Measurements from ENCODE around the gene FCER2.
A peak's percentile ranks its signal among the peaks of the same experiment; 100 is the strongest.

FCER2 gene

DNA sequence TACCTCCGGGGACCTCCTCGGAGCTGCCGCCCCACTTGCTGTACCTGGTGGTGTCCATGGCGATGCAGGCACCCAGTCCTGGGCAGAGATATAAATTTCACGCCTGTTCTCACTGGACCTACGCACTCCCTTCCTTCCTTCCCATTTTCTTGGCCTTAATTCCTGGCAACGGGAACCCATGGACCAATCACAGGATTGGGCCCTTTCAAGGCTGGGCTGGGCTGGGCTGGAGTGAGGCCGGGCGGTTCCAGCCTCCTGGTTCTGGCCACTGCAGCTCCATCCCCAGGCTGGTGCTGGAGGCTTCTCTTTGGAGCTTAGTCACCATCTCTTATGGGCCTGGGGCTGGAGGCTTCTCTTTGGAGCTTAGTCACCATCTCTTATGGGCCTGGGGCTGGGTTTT lies 30.1 kb upstream of the FCER2 start, which contains the start of gene CLEC4G:
Gene CLEC4G, minus strand, starts transcription at position 66 of the 400 bp plus-strand sequence. Its CDS starts 8 bp downstream, at position 58.
- no peak for DNase-seq

DNA sequence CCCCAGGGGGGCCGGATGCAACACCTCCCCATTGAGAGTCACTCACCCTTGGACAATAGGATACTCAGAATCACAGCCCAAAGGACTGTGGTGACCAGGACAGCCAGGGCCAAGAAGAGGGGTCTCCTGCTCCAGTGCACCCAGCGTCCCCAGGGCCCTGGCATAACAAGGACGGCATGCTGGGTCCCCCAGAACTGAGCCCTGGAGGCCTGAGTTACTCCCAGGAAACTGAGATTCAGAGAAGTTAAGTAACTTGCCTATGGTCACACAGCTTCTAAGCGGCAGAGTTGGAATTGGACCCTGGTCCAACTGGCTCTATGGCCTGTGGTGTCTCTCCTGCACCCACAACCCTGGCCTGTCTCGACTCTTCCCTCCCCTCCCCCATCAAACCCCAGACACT lies 29.7 kb upstream of the FCER2 start:
- DNase-seq: no peak

DNA sequence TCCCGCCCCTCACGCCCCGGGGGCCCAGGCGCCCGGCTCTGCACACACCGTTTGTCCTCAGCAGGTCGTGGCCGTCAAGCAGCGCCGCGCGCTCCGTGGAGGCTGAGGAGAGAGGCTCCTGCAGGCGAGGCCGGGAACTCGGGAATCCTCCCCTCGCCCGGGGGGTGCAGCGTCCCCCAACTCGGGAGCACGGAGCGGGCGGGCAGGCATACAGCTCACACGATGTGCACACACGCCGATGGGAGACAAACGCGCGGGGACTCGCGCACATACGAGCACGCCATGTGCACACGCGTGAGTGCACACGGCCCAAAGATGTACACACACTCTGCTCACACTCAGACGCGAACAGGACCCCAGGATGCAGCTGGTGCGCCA lies 29.3 kb upstream of the FCER2 start:
- DNase-seq: no peak

DNA sequence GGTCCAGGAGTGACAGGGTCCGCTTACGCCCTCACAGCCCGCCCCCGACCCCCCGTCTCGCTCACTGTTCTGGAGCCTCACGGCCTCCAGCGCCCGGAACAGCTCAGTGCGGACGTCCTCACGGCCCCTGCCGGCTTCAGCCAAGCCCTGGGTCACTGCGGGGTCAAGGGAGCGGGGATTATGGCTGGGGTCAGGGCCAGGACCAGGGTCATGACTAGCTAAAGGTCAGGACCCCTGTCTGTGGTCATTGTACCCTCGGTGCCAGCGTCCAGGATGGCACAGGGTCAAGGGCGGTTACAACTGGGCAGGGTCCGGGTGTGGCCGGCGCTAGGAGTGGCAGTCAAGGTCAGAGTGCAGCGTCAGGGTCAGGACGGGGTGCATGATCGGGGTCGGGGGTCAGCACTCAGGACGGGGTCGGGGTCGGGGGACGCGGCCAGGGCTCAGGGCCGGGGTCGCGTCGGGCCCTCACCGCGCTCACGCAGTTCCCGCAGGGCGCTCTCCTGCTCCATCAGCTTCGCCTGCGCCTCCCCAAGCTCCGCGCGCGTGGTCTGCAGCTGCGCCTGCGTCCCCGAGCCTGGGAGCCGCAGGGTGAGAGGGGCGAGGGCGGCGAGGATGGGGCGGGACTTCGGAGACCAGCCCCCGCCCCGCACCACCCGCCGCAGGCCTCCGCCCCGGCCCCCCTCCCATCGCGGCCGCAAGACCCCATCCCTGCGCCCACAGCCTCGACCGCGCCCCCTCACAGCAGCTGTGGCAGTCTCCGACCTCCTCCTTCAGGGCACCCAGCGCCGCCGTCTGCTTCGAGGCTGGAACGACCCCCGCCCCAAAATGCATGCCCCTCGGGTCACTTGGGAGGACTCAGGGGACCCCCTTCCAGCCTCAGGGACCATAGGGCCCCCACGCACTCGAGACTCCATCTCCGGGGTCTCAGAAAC lies 28.6 kb upstream of the FCER2 start:
- no peak for DNase-seq

DNA sequence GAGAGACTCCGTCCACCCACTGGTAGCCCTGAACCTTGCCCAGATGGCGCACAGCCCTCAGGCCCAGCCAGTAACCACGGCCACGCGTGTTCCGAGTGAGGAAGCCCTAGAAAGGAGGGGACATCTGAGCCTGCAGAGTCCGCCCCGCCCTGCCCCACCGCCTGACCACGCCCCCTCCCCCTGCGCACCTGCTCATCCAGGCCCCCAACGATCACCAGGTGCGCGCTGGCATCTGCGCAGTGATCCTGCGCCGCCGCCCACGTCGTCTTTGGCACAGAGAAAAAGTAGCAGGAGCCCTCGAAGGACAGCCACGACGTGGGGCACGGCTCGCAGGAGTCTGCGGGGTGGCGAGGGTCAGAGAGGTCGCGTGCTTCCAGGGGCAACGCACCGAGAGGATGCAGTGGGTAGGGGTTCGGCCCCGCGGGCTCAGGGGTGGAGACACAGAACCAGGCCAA lies 27.9 kb upstream of the FCER2 start:
- DNase-seq: no peak

DNA sequence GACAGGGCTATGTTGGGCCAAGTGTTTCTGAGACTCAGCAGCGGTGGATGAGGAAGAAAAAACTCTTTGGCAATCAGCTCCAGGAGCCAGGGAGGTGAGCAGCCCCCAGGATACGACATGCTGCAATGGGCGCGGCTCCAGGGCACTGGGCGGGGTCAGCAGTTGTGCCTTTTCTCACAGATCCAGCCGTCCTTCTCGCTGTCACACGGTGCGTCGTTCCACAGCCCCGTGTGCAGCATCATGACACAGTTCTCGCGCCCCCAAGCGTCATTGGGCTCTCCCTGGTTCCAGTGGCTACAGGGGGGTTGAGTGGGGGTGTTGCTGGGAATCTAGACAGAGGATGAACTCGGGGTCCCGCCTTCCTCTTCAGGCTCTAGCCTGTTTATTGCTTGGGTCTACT lies 27.3 kb upstream of the FCER2 start:
- DNase-seq: no peak

DNA sequence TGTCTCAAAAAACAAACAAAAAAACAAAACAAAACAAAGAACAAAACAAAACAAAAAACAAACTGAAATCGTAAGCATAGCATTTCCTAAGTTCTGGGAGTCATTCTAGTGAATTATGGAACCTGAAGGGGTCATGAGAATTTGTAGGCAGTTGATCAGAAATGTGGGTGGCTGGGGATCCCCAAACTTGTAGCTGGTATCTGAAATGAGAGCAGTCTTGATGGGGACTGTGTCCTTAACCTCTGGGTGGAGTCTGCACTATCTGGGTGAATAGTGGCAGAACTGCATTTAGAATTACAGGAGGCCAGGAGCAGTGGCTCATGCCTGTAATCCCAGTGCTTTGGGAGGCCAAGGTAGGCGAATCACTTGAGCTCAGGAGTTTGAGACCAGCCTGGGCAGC lies 23.9 kb upstream of the FCER2 start:
- peak in 1 of 2 donors; percentile 40 for DNase-seq

DNA sequence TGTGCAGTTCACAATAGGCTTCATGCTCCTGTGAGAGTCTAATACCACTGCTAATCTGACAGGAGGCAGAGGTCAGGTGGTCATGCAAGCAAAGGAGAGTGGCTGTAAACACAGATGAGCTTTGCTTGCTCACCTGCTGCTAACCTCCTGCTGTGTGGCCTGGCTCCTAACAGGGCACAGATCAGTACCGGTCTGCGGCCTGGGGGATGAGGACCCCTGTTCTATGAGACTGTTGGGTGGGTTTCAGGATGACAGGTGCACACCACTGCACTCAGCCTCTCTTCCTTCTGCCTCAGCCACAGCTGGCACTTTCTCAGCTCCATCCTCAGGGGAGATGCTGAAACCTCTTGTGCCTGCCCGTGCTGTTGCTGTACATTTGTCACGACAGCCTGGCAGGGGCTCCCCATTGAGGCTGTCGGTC lies 20.3 kb upstream of the FCER2 start:
- no peak for DNase-seq

DNA sequence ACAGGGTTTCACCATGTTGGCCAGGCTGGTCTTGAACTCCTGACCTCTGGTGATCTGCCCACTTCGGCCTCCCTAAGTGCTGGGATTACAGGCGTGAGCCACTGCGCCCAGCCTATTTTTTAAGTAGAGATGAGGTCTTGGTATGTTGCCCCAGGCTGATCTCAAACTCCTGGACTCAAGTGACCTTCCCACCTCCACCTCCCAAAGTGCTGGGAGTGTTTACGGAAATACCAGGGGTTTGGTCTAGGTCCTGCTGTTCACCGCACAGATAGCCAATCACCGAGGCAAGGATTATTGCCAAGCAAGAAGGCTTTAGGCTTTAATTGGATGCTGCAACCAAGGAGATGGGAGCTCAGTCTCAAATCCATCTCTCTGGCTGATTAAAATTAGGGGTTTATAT lies 18.4 kb upstream of the FCER2 start:
- no peak for DNase-seq

DNA sequence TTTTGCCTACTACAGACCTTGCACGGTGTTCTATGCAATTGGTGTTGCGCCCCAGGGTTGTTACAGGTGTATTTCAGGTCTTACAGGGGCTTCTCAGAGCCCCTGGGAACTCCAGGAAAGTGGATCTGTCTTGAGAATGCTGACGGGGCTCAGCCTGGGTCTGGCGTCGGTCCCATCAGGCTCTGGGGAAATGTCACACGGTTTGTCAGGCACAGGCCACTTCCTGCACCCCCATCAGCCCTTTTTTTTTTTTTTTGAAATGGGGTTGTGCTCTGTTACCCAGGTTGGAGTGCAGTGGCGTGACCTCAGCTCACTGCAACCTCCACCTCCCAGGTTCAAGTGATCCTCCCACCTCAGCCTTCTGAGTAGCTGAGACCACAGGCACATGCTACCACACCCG lies 16.7 kb upstream of the FCER2 start:
- no peak for DNase-seq

DNA sequence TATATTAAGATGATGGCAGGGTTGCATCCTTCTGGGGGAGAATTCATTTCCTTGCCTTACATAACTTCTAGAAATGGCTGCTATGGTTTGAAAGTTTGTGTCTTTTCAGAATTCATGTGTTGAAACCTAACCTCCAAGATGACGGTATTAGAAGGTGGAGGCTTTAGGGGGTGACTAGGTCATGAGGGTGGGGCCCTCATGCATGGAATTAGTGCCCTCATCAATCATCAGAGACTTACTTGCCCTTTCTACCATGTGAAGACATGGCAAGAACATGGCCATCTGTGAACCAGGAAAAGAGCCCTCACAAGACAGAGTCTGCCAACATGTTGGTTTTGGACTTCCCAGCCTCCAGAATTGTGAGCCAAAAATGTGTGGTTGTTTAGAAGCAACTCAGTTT lies 14.8 kb upstream of the FCER2 start:
- DNase-seq: no peak

DNA sequence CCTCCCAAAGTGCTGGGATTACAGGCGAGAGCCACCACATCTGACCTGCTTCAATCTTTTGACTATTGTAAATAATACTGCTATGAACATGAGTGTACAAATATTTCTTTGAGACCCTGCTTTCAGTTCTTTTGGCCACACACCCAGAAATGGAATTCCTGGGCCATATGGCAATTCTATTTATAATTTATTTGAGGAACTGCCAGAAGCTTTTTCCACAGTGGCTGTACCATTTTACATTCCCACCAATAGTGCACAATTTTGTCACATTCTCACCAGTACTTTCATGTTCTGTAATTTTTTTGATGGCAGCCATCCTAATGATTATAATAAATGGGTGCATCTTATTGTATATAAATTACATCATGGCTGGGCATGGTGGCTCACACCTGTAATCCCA lies 13.7 kb upstream of the FCER2 start:
- no peak for DNase-seq

DNA sequence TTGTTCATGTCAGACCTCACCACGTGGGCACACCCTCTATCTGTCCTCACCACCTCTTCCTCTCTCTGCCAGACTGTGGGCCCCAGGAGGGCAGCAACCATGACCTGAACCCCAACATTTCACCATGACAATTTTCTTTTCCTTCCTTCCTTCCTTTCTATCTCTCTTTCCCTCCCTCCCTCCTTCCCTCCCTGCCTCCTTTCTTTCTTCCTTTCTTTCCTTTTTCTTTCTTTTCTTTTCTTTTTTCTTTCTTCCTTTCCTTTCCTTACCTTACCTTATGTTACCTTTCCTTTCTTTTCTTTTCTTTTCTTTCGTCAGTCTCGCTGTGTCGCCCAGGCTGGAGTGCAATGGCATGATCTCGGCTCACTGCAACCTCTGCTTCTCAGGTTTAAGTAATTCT lies 8.7 kb upstream of the FCER2 start:
- DNase-seq: no peak

DNA sequence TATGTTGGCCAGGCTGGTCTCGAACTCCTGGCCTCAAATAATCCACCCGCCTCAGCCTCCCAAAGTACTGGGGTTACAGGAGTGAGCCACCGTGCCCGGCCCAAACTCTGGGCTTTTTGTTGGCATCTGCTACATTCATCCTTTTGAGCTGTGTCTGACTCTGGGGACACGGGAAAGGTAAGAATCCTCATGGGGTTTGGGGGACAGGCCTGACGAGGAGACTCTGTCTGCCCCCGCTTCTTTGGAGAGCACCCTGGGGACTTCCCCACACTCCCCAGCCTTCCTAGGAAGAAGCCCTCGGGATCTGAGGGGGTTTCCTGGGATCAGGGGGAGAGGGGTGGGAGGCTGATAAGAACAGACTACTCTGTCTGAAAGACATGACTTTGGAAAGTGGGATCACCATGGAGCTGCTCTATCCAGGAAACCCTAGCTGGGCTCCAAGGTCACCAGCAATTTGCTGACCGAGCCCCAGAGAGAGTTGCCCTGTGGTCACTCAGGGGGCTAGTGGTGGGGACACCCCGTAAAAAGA lies 8.1 kb upstream of the FCER2 start:
- no peak for DNase-seq

DNA sequence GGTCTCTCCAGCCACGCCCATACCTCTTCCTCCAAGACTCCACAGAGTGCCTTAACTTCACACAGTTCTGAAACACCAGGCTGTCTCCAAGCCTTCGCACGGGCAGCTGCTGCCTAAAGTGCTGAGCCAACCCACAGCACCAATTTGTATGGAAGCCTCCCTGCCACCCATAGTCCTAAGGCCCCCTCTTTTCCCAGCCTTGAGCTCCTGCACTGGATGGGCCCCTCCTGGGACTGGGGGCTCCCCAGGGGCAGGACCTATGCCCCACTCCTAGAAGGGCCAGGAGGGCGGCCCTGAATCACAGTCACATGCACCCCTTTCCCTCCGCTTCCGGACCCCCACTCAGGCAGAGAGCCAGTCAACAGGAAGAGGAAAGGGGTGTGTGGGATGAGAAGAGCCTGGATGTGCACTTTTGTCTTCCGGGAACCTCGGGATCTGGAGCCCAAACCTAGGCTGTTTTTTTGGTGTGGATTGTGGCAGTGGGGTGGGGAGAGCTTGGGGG lies 5.1 kb upstream of the FCER2 start:
- DNase-seq: peak in 1 of 2 donors; percentile 41

DNA sequence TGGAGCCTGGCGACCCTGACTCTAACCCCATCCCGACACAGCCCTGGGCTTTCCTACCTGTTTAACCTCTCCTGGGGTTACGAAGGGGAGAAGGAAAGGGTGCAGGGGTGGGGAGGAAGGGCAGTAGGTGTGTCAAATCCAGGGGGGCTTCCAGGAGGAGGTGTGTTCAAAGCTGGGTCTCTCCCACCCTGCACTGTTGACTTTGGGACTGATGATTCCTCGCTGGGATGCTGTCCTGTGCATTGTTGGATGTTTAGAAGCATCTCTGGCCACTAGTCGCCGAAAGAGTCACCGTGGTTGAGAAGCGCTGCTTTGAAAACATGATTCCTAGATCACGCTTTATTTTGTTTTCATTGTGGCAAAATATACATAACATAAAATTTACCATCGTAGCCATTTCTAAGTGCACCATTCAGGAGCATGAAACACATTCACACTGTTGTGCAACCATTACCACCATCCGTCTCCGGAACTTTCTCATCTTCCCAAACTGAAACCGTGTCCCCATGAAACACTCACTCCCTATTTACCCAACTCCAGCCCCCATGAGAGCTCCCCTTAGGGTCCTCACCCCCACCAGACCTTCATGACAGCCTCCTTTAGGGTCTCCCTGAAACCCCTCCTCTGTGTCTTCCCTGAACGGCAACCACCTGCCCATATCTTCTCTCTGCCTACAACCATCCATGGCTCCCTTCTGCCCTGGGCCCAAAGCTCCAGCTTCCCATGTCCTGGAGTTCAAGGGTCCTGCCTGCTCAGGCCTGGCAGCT lies 4.4 kb upstream of the FCER2 start:
- peak; percentile 38 to 52 for DNase-seq

DNA sequence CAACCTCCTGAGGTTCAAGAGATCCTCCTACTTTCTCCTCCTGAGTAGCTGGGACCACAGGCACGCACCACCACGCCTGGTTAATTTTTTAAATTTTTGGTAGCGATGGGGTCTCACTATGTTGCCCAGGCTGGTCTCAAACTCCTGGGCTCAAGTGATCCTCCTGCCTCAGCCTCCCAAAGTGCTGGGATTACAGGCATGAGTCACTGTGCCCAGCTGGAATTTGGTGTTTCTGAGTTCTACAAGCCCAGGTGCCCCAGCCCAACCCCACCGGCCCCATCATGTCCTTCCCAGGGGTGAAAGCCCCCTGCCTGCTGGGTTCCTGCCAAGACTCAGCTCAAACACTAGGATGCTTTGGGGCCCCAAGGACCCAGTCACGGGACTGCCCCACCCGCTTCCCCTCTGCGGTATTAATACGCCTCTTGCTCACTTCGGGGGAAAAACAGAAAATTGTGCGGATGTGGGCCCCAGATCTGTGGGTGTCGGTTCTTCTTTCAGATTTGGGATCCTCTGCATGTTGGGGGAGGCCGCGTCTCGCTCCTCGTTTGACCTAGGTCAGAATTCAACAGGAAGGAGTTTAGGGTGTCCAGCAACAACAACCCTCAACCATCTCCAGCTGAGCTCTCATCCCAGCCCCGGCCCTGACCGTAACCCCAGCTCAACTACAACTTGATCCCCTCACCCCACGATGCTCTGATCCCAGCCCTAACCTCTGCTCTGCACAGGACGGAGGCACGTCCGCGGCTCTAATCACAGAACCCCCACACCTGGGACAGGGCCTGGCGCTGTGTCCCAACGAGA lies 3.7 kb upstream of the FCER2 start:
- peak; percentile 94 to 96 for DNase-seq

DNA sequence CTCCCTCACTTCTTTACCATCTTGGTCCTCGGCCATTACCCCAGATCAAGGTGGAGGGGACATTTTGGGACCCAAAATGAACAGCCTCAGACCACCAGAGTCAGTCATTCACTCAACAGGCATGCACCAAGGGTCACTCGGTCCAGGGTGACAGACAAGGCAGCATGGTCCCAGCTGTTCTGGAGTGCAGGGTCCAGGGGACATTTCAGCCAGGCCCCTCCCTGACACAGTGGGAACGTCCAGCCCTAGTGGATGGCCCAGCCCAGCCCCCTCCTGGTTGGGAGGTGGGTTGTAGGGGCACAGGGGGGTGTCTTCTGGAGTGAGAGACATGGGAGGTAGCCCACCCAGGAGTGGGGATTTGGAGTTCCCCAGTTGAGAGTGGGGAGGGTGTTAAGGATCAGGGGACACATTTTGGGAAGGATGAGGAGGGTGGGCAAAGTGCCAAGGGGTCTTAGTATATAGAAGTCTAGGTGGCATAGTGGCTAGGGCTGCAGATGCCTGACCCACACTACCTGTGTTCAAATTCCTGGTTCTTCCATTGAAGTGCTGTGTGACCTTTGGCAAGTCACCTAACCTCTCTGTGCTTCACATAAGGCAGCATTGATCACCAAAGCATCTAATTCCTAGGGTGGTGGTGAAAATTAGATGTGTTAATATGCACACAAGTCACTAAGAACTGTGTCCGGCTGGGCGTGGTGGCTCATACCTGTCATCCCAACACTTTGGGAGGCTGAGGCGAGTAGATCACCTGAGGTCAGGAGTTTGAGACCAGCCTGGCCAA lies 2.5 kb upstream of the FCER2 start:
- no peak for DNase-seq

DNA sequence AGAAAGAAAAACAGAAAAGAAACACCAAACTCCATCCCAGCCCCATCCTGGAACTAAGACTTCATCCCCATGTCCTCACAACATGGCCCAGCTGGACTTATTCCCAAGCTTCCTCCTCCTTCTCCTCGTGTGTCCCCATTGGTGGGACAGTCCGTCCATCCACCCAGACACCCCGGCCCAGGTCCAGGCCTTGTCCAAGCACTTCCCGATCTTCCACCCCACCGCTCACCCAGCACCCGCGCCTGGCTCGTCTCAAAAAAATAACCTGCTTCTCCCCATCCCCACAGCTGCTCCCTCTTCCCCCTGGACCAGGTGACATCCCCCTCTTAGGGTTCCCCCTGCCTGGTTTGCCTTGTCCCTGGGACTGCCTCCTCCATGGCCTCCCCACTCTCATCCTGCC lies 1.4 kb upstream of the FCER2 start:
- DNase-seq: no peak

DNA sequence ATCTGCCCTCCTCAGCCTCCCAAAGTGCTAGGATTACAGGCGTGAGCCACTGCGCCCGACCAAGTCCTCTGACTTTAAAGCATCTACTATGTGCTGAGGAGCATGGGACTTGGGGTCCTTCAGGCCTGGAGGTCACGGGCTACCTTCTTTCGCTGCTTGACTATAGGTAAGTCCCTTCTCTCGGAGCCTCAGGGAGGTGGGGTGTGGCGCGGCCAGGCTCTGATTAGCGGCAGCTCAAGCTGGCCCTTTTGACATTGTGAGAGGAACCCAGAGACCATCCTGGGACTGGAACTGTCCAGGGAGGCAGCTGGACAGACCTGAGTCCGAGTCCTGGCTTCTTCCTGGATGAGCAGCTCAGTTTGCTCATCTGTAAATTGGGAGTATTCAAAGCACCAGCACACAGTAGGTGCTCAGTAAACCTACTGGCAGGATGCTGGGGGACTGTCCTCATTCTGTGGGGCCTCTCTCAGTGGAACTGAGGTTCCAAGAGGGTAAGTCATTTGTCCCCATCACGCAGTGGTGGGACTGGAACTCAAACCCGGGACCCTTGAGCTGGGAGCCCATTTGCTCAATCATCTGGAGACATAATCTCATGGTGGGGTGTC lies 780 bp downstream of the FCER2 start:
- DNase-seq: no peak

Data from inflammatory macrophage treated with lipopolysaccharide for 1 hour (primary cell).